Anterior cingulate cortex (tissue), 58 donors: ENCODE results near the gene POTEF.
A peak's percentile ranks its signal among the peaks of the same experiment; 100 is the strongest.
"Not testable (repeated sequence)": the region's sequence is repeated elsewhere in the genome, so short reads cannot be mapped to it uniquely, and the experiment has no call there.

ENCODE experiments used
- DNase-seq, 58 donors: peaks; one replicate each; lab custom pipeline; 2025; lab: John Stamatoyannopoulos, UW

POTEF gene

GRCh38 chr2:130129120-130129829 lies at the start of gene POTEF:
TSS of gene POTEF (minus strand) at chr2:130129222. CDS start at chr2:130120515, 8,707 bp downstream.
- DNase-seq = not testable (repeated sequence)

- DNase-seq = not testable (repeated sequence)
Measured at GRCh38 chr2:130174866-130175265, 45.8 kb upstream of the POTEF start.

DNA sequence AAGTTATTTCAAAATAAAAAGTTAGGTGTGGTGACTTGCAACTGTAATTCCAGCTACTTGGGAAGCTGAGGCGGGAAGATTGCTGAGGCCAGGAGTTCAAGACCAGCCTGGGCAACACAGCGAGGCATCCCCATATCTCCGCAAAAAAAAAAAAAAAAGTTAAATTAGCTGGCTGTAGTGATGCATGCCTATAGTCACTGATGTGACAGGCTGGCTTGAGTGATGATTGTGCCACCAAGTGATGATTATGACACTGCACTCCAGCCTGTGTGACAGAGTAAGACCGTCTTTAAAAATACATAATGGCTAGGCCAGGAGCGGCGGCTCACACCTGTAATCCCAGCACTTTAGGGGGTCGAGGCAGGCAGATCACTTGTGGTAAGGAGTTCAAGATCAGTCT lies 40.9 kb upstream of the POTEF start:
- DNase-seq = no peak

GRCh38 chr2:130169163-130169562 lies 40.1 kb upstream of the POTEF start:
- not testable (repeated sequence) for DNase-seq

- DNase-seq = not testable (repeated sequence)
Measured at GRCh38 chr2:130166611-130167010, 37.6 kb upstream of the POTEF start.

DNA sequence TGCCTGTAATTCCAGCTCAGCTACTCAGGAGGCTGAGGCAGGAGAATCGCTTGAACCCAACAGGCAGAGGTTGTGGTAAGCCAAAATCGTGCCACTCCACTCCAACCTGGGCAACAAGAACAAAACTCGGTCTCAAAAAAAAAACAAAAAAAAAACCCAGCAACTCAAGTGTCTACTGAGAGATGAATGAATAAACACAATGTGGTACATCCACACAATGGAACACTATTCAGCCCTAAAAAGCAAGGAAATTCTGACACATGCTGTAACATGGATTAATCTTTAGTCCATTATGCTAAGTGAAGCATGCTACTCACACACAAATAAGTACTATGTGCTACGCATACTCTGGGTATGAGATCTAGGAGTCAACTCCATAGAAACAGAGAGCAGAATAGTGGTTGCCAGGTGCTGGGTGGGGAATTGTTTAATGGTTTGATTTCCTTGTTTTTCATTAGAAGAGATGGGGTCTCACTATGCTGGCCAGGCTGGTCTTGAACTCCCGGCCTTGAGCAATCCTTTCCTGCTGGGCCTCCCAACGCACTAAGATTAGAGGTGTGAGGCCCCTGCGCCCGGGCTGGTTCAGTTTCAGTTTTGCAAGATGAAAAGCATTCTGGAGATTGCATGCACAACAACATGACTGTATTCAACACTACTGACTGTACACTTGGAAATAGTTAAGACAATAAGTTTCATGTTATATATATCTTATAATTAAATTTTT lies 36.4 kb upstream of the POTEF start:
- no peak for DNase-seq

- no peak for DNase-seq
Measured at GRCh38 chr2:130162968-130163367, 33.9 kb upstream of the POTEF start.

- DNase-seq = not testable (repeated sequence)
Measured at GRCh38 chr2:130162486-130162885, 33.5 kb upstream of the POTEF start.

GRCh38 chr2:130160838-130161705 lies 32.0 kb upstream of the POTEF start:
- DNase-seq = peak in 25 of 58 donors; percentile 7 to 74 (median 31)

DNA sequence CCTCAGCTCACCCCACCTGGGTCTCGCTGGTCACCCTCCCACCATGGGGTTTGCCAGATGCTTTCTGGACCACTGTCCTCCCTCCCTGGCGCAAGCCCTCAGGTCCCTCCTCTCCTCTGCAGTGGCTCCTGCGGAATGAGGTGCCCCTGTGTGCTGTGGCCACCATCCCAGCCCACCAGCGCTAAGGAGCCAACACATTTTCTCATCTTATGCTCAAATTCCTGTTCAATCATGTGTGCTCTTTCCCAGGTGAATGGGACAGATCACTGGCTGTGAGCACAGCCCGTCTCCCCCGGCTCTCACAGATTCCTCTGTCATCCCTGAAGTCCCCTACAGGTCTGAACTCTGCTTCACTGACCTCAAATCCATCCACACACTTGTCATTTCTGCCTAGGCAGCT lies 31.1 kb upstream of the POTEF start:
- no peak for DNase-seq

DNA sequence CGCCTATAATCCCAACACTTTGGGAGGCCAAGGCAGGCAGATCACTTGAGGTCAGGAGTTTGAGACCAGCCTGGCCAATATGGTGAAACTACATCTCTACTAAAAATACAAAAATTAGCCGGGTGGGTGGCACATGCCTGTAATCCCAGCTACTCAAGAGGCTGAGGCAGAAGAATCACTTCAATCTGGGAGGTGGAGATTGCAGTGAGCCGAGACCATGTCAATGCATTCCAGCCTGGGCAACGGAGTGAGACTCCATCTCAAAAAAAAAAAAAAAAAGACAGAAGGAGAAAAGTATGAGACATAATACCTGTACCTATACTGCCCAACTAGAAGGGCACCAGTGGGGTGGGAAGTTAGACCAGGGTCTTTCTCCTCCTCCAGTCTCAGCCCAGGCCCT lies 30.4 kb upstream of the POTEF start:
- DNase-seq = not testable (repeated sequence)

GRCh38 chr2:130158631-130159030 lies 29.6 kb upstream of the POTEF start:
- no peak for DNase-seq

DNA sequence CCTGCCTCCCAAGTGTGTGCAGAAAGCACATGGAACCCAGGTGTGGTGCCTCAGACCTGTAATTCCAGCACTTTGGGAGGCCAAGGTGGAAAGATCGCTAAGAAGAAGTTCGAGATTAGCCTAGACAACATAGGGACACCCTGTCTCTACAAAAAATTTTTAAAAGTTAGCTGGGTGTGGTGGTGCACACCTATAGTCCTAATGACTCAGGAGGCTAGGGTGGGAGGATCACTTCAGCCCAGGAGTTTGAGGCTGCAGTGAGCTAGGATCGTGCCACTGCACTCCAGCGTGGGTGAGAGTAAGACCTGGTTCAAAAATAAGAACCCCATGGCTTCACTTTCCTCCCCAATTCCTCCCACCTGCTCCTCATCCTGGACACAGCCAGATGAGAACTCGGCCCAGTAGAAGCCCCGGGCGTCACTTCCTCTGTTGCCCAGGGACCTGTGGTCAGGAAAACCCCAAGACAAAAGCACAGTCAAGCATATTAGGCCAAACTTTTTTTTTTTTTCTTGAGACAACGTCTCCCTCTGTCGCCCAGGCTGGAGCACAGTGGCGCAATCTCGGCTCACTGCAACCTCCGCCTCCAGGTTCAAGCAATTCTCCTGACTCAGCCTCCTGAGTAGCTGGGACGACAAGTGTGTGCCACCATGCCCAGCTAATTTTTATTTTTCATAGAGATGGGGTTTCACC lies 28.9 kb upstream of the POTEF start:
- DNase-seq = not testable (repeated sequence)

- not testable (repeated sequence) for DNase-seq
Measured at GRCh38 chr2:130157354-130157753, 28.3 kb upstream of the POTEF start.

DNA sequence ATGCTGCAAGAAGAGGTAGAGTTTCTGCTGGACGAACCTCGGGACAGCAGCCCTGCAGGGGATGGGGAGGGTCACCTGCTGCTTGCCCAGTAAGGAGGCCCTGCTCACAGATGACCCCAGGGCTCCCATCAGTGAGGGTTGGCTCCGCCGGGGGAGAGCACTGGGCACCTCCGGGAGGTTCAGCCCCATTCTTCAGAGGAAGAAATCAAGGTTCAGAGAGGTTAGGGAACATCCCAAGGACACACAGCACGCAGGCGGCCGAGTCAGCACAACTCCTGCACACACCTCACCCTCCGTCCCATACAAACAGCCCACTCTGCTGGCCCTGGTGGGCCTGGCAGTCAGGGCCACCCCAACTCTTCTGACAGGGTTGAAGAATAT lies 27.6 kb upstream of the POTEF start:
- DNase-seq = no peak

GRCh38 chr2:130155956-130156623 lies 27.1 kb upstream of the POTEF start:
- peak in 32 of 58 donors; percentile 6 to 52 (median 22) for DNase-seq

GRCh38 chr2:130154773-130155765 lies 26.0 kb upstream of the POTEF start:
- DNase-seq = no peak

- DNase-seq = not testable (repeated sequence)
Measured at GRCh38 chr2:130154423-130154770, 25.4 kb upstream of the POTEF start.
